Measurements from ENCODE around the gene RAB13. TPM values are rescaled to one million over a fixed set of nuclear protein-coding genes. Genes with fewer than 3 reads are reported as not detected.

Gene RAB13
- total and polyA plus RNA-seq, 2 donors (not counting 3 experiments of a cell fraction or from before 2014, with no cell fraction given) = 76.0 to 124 TPM

- peak within 1 kb of the TSS; percentile 47 for H2AFZ ChIP-seq (ENCODE audit: low read depth, low read length)
- FAIRE-seq = peak; percentile 100
- intact Hi-C loops (cut with micrococcal nuclease) (loop anchor here (1.0 kb wide), 4 partner anchors 12 to 35 kb away; partner anchors contain the start of genes DENND4B and JTB), dilution Hi-C loops (cut with MboI; ENCODE audit: extremely low pct_ligation_motif_present, low sequenced_read_pairs) (no loop called here)
- peaks cover 35% of the 10 kb centered on the region for H3K4me1 ChIP-seq (ENCODE audit: control insufficient read depth, extremely low read depth, insufficient read depth, low read length)
- peak within 1 kb of the TSS; percentile 72 for H3K4me2 ChIP-seq (ENCODE audit: insufficient read depth, low read length)
- H3K4me3 ChIP-seq (replicated peaks in 1 of 3; ENCODE audit: insufficient read depth in 1 of 3, low read depth in 1 of 3, low read length in 3 of 3) = peak within 1 kb of the TSS; percentile 47 to 80 (median 75)
- peak; percentile 98 for DNase-seq (ENCODE audit: low read depth, low spot score)
- peak within 1 kb of the TSS; percentile 72 for H3K9ac ChIP-seq (replicated peaks; ENCODE audit: extremely low read depth, insufficient read depth, low read length)
- H3K79me2 ChIP-seq (ENCODE audit: control insufficient read depth, insufficient read depth, low read length) = peaks cover 45% of the 10 kb centered on the region
- peaks cover 0 to 17% of the 10 kb centered on the region in 2 experiments for H3K36me3 ChIP-seq (ENCODE audit: control insufficient read depth in 2 of 2, extremely low read depth in 1 of 2, insufficient read depth in 2 of 2, low read length in 2 of 2)
- BruUV-seq (replicated peaks) = no TSS peak
- TF ChIP-seq, protein P1, sequence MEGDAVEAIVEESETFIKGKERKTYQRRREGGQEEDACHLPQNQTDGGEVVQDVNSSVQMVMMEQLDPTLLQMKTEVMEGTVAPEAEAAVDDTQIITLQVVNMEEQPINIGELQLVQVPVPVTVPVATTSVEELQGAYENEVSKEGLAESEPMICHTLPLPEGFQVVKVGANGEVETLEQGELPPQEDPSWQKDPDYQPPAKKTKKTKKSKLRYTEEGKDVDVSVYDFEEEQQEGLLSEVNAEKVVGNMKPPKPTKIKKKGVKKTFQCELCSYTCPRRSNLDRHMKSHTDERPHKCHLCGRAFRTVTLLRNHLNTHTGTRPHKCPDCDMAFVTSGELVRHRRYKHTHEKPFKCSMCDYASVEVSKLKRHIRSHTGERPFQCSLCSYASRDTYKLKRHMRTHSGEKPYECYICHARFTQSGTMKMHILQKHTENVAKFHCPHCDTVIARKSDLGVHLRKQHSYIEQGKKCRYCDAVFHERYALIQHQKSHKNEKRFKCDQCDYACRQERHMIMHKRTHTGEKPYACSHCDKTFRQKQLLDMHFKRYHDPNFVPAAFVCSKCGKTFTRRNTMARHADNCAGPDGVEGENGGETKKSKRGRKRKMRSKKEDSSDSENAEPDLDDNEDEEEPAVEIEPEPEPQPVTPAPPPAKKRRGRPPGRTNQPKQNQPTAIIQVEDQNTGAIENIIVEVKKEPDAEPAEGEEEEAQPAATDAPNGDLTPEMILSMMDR (IDR thresholded peaks at IDR 0.05; ENCODE audit: extremely low read depth in 1 of 2, insufficient read depth in 1 of 2, low read depth in 1 of 2, low read length in 2 of 2) = no peak
- no peak for TF ChIP-seq FOS (IDR thresholded peaks at IDR 0.05; ENCODE audit: borderline replicate concordance, insufficient read depth, low read length)
- peak; percentile 33 for TF ChIP-seq POLR2A (IDR thresholded peaks at IDR 0.05; ENCODE audit: low read depth, low read length)
- TF ChIP-seq POLR2AphosphoS5 (IDR thresholded peaks at IDR 0.05; ENCODE audit: insufficient read depth, low read depth, low read length) = peak; percentile 81
- no peak for TF ChIP-seq EZH2 (IDR thresholded peaks at IDR 0.05; ENCODE audit: borderline replicate concordance, low read depth, low read length, severe bottlenecking)
- no peak for TF ChIP-seq GATA2 (IDR thresholded peaks at IDR 0.05; ENCODE audit: insufficient read depth, insufficient read length, low read depth, low read length)
- no peak for TF ChIP-seq MYC (IDR thresholded peaks at IDR 0.05; ENCODE audit: low read depth, low read length)
- no peak for TF ChIP-seq MAX (IDR thresholded peaks at IDR 0.05; ENCODE audit: insufficient read depth, insufficient read length)
- TF ChIP-seq JUN (IDR thresholded peaks at IDR 0.05; ENCODE audit: borderline replicate concordance, insufficient read depth, insufficient read length, low read depth) = no peak
- POLR2A ChIA-PET = interaction anchor here (0.9 to 1.2 kb wide), 2 partner anchors 12 to 77 kb away, joined by 3 to 5 read pairs; partner anchors contain the start of gene DENND4B
- no peaks in the 10 kb centered on the region for H3K9me3 ChIP-seq (replicated peaks; ENCODE audit: control insufficient read depth, insufficient read depth, low read length)
- no peaks in the 10 kb centered on the region for H3K27me3 ChIP-seq (ENCODE audit: control insufficient read depth in 2 of 2, insufficient read depth in 2 of 2, low read length in 2 of 2)
- no peaks in the 10 kb centered on the region for H3K9me1 ChIP-seq (replicated peaks; ENCODE audit: control insufficient read depth, extremely low read depth, insufficient read depth, low read length)
- CTCF ChIA-PET = interaction anchor here (1.5 to 4.2 kb wide), 4 partner anchors 9 to 21 kb away, joined by 4 to 25 read pairs (median 7); partner anchors contain the start of genes CREB3L4, DENND4B and JTB
- peak within 1 kb of the TSS; percentile 18 for H3K27ac ChIP-seq (ENCODE audit: insufficient read depth, low read depth, low read length)
- no peaks in the 10 kb centered on the region for H4K20me1 ChIP-seq (replicated peaks; ENCODE audit: control insufficient read depth, extremely low read depth, insufficient read depth, low read length)
Observed at GRCh38 chr1:153958111-153958960, 27.8 kb downstream of the RAB13 start, which contains the start of gene CRTC2. Gene CRTC2 (minus strand): TSS chr1:153958612. CDS start chr1:153958497, 115 bp downstream.
